Activated T-cell treated with anti-CD3 and anti-CD28 coated beads, Interleukin-2, amount 50 U/mL, for 72 hours (primary cell): Measurements from ENCODE around the gene LBH. TPM values are rescaled to one million over a fixed set of nuclear protein-coding genes. Genes with fewer than 3 reads are reported as not detected.
A peak's percentile ranks its signal among the peaks of the same experiment; 100 is the strongest.

Experiments used
- ATAC-seq, 2 donors: fragments of 150-1000 bp; cut with Tn5 transposase; replicated peaks in 1 of 2; 2 replicates each; pipeline ENCODE4 v1.10.0; 2021; ENCODE audit warnings: moderate library complexity in 2 of 2, mild to moderate bottlenecking in 1 of 2
- DNase-seq, 2 donors: peaks; one replicate each; pipeline ENCODE4 v3.0.0; 2021 to 2022; ENCODE audit warnings: mixed read lengths in 1 of 2
- H3K27ac Mint-ChIP-seq: one replicate; pipeline ENCODE4 v1.8.0; 2022; ENCODE audit warnings: mild to moderate bottlenecking, moderate library complexity, mixed read lengths
- H3K27me3 Mint-ChIP-seq: one replicate; pipeline ENCODE4 v1.8.0; 2022; ENCODE audit warnings: low read depth, mixed read lengths
- H3K36me3 Mint-ChIP-seq, 2 donors: one replicate each; pipeline ENCODE4 v1.8.0; 2022; ENCODE audit warnings: mixed read lengths in 2 of 2, mild to moderate bottlenecking in 1 of 2; ENCODE audit not compliant: insufficient read depth in 2 of 2
- H3K4me1 Mint-ChIP-seq: one replicate; pipeline ENCODE4 v1.8.0; 2022; ENCODE audit warnings: low read depth, mixed read lengths
- H3K4me3 Mint-ChIP-seq, 2 donors: one replicate each; pipeline ENCODE4 v1.8.0; 2022; ENCODE audit warnings: mild to moderate bottlenecking in 2 of 2, mixed read lengths in 2 of 2, moderate library complexity in 2 of 2
- H3K9me3 Mint-ChIP-seq, 2 donors: one replicate each; pipeline ENCODE4 v1.8.0; 2022; ENCODE audit warnings: mixed read lengths in 2 of 2
- total RNA-seq, 2 donors: library from RNA; stranded (reverse); gene quantifications; one replicate each; pipeline ENCODE4 v1.2.3, GENCODE V29; 2022

The LBH gene
- total RNA-seq, 2 donors from 2014 or later = 129 to 133 TPM

DNA sequence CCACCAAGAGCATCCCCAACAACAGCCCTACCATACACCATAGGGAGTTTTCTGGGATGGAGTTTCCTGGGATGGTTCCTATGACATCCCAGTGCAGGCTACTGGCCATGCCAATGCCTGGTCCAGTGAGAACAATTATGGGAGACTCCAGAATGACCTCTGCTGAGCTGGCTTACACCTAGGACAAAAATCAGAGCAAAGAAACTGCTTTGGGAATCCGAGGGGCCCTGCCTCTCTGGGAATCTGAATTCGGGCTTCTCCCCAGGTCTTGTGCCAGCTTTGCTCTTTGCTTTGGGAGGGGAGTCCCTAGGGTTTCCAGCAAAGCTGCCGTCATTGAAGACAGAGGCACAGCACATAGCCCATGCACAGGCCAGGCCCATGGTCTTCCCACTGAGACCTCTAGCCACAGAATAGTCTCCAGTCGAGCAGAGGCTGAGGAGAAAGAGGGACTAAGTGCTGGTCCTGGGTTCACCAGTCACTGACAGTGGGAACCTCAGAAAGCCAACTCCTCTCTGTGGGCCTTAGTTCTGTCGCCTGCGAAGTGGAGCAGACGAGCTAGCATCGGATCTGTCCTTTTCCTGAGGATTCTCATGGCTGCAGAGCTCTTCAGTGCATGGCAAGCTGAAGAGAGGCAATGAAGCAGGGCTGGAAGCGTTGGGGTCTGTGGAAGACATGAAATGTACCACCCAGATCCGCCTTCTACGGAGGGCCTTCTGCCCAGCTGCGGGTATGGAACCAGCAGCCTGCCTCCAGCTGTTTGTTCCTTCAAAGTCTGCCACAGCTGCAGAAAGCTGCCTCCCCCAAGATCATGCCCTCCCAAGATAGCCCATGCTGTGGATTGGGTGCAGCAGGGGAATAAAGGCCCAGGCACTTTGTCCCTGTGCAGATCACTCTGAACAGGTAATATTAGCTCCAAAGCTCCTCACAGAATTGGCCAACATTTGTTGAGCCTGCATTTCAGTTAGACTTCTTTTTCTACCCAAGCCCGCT lies 11.2 kb upstream of the LBH start:
- H3K27ac Mint-ChIP-seq = no peak overlapping the region
- H3K9me3 Mint-ChIP-seq = no peaks in the 10 kb centered on the region
- peaks cover 50% of the 10 kb centered on the region for H3K4me1 Mint-ChIP-seq
- peaks cover 0 to under 1% of the 10 kb centered on the region in 2 donors for H3K36me3 Mint-ChIP-seq
- H3K27me3 Mint-ChIP-seq = no peaks in the 10 kb centered on the region
- no peak for ATAC-seq
- DNase-seq = no peak
- no peak overlapping the region for H3K4me3 Mint-ChIP-seq

DNA sequence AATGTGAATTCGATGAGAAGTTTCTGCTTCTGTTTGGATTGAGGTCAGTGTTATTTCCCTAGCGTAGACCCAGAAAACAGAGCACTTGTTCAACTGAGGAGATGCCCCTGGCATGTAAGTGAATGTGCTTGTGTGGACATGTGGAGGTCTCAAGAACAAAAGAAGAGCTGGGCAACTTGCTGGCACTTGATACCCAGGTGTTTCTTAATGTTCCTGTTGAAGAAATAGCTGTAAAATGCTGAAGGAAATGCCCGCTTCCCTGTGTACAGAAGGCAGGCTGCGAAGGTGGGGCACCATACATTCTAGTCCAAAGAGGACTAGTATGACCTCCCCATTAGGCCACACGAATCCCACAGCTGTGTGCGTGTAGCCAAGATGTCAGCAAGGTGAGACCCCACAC lies 9.8 kb upstream of the LBH start:
- peaks cover 50% of the 10 kb centered on the region for H3K4me1 Mint-ChIP-seq
- no peak overlapping the region for H3K4me3 Mint-ChIP-seq
- no peak for ATAC-seq
- H3K9me3 Mint-ChIP-seq = no peaks in the 10 kb centered on the region
- H3K36me3 Mint-ChIP-seq = peaks cover 0 to 1% of the 10 kb centered on the region in 2 donors
- DNase-seq = no peak
- H3K27me3 Mint-ChIP-seq = no peaks in the 10 kb centered on the region
- no peak overlapping the region for H3K27ac Mint-ChIP-seq

DNA sequence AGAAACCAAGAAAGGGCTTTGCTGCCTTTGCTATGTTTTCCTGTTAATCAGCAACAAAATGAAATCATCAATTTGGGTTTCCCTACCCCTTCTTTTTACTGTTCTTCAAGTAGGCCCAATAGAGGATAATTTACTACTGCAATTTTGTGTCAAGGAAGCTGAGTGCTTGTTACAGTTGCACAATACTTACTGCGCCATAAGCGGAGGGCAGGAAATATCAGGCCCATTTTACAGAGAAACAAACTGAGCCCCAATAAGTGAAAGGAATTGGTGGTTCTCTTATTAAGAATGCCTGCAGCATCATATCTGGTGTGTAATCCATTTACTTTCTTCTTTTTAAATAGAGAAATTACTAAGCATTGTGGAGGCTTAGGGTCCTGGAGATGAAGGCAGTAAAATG lies 9.3 kb upstream of the LBH start:
- H3K36me3 Mint-ChIP-seq = peaks cover 0 to 1% of the 10 kb centered on the region in 2 donors
- no peak overlapping the region for H3K4me3 Mint-ChIP-seq
- DNase-seq (no peak), ATAC-seq (no peak)
- H3K9me3 Mint-ChIP-seq = no peaks in the 10 kb centered on the region
- H3K27ac Mint-ChIP-seq = no peak overlapping the region
- no peaks in the 10 kb centered on the region for H3K27me3 Mint-ChIP-seq
- peaks cover 55% of the 10 kb centered on the region for H3K4me1 Mint-ChIP-seq

DNA sequence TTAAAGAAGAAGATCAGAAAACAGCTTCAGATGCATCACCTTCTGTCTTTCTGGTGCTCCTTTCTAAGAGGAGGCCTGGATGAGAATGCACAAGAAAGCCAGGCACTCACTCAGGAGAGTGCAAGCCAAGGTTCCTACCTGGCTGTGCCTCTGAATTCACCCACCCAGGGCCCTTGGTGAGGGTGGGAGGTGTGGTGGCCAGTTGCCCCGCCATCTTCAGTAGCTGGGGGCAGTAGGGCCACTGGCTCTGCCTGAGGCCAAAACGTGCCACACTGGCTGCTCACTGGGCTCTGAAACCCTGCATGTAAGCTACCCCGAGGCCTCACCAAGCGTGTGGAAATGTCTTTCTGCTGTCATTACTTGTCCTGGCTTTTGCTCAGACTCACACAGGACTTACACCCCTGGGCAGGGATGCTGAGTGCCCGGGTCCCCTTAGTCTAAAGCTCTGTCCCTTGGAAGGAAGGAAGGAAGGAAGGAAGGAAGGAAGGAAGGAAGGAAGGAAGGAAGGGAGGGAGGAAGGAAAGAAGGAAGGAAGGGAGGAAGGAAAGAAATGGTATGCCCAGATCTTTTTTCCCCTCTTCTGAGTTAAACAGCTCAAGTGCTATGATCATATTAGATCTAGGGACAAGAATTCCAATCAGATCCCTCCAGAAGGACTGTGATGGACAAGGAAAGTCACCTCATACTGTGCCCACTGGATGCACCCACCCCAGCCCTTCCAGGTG lies 8.5 kb upstream of the LBH start:
- Mint-ChIP-seq H3K9me3 (no peaks in the 10 kb centered on the region), H3K27ac (no peak overlapping the region), H3K36me3 (peaks cover 0 to 1% of the 10 kb centered on the region in 2 donors), H3K27me3 (no peaks in the 10 kb centered on the region), H3K4me1 (peaks cover 63% of the 10 kb centered on the region), H3K4me3 (peak overlapping the region in 1 of 2 donors; percentile 52)
- ATAC-seq = no peak
- DNase-seq = no peak

DNA sequence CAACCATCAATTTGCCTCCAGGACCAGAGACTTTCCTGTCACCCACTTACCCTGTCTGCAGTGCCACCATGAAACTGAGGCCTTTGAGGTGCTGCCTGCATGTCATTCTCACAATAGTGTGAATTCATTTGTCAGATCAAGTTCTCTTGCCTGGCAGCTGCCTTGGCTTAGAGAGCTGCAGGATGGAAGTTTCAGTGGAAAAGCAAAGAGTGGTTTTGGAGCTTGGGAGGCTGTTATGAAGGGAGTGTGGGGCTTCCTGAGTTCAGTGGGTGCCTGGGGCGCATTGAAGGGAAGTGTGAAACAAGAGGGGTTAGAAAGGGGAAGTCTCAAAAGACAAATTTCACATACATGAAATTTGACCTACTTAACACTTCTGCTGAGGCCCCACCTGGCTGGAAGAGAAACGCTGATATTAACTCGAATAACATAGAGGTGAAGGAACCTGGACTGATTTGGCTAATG lies 7.9 kb upstream of the LBH start:
- peaks cover 0 to 1% of the 10 kb centered on the region in 2 donors for H3K36me3 Mint-ChIP-seq
- peaks cover 5% of the 10 kb centered on the region for H3K27me3 Mint-ChIP-seq
- peaks cover 69% of the 10 kb centered on the region for H3K4me1 Mint-ChIP-seq
- DNase-seq = no peak
- peak overlapping the region; percentile 25 to 37 for H3K4me3 Mint-ChIP-seq
- no peak for ATAC-seq
- peak overlapping the region; percentile 2 for H3K27ac Mint-ChIP-seq
- no peaks in the 10 kb centered on the region for H3K9me3 Mint-ChIP-seq

DNA sequence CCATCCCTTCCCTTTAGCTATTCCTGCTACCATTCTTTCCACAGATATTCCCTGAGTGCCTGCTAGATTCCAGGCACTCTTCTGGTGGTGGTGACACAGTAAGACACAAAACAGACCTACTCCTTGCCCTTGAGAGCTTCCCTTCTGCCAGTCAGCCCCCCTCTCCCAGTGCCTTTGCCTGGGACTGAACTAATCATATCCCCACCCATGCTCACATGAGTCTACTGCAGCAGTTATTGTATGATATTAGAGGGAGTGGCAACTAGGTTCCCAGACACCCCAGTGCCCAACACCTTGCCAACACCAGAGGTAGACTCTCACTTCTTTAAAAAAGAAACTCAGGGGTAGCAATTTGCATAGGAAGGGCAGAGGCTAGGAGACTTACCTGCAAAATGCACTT lies 7.2 kb upstream of the LBH start:
- peaks cover 70% of the 10 kb centered on the region for H3K4me1 Mint-ChIP-seq
- H3K9me3 Mint-ChIP-seq = no peaks in the 10 kb centered on the region
- H3K4me3 Mint-ChIP-seq = peak overlapping the region; percentile 2 to 90
- peaks cover 8% of the 10 kb centered on the region for H3K27me3 Mint-ChIP-seq
- peak overlapping the region; percentile 1 for H3K27ac Mint-ChIP-seq
- no peak for DNase-seq
- no peak for ATAC-seq
- peaks cover 0 to 1% of the 10 kb centered on the region in 2 donors for H3K36me3 Mint-ChIP-seq

DNA sequence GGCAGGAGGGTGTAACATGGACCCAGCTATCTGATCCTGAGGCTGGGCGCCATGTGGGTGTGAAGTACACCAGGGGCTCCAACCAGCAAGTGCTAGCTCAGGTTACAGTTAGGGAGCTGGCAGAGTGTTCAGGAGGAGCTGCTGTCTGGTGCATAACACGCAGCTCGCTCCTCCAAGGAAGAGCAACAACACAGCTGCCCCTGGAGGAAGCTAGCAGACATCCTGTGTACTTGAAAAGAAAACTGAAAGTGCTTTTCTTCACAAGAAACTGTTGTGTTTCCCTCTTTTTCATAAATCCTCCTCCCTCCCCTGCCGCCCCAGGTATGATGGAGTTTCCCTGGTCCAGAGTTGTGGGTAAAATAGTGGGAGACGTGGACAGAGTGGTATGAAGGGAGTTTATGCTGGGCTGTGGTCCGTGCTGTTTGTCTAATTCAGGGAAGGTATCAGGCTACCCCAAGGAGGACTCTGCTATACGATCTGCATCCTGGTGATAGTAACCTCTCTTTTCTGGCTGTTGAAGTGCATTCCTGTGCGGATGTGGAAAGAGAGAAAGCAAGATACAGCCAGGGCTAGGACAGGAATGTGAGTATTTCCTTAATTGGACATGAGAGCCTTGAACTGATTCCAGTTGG lies 6.1 kb upstream of the LBH start:
- H3K36me3 Mint-ChIP-seq = peaks cover 0 to 1% of the 10 kb centered on the region in 2 donors
- no peaks in the 10 kb centered on the region for H3K9me3 Mint-ChIP-seq
- ATAC-seq (peak; percentile 48 to 62), DNase-seq (peak in 1 of 2 donors; percentile 49)
- H3K4me1 Mint-ChIP-seq = peaks cover 72% of the 10 kb centered on the region
- peak overlapping the region; percentile 99 for H3K27ac Mint-ChIP-seq
- H3K4me3 Mint-ChIP-seq = peak overlapping the region; percentile 90 to 95
- peaks cover 16% of the 10 kb centered on the region for H3K27me3 Mint-ChIP-seq

DNA sequence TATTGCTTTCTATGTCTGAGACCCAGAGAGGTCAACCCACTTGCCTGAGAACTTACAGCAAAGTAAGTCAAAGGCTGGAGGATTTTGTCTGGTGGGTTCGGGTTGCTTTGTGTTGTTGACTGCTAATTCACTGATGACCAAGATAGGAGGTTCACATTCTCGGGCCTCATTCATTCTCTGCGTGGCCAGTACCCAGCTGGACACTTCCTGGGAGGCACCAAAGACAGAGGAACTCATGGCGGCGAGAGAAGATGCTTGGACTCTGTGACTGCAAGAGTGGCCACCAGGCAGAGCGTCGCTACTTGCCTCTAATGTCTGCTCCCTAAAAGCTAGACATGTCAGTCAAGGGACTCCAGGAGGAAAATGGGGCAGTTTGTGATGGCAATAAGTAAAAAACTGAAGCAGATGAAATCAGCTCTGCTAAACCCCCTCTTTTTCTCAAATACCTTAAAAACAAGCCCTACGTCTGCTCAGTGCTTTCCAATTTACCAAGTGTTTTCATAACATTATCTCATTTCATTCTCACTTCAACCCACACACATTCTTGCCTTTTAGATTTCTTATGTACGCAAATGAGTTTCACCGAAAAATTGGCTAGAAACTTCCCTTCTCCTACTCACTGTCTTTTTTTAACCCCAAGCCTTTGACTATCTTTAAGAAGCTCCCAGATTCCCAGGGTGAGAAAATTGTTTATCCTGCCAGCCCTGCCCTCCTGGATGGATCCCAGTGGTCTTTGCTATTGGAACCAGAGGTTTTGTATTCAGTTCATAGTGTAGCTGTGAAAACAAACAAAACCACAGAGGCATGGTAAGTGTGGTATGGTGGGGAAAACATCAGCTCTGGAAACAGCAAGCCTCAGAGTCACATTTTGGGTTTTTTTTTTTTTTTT lies 4.9 kb upstream of the LBH start:
- DNase-seq (peak; percentile 50 to 58), ATAC-seq (peak; percentile 46 to 61)
- Mint-ChIP-seq H3K4me3 (peak overlapping the region; percentile 90 to 95), H3K36me3 (peaks cover 0 to 1% of the 10 kb centered on the region in 2 donors), H3K27ac (peak overlapping the region; percentile 99), H3K27me3 (peaks cover 16% of the 10 kb centered on the region), H3K9me3 (no peaks in the 10 kb centered on the region), H3K4me1 (peaks cover 78% of the 10 kb centered on the region)

DNA sequence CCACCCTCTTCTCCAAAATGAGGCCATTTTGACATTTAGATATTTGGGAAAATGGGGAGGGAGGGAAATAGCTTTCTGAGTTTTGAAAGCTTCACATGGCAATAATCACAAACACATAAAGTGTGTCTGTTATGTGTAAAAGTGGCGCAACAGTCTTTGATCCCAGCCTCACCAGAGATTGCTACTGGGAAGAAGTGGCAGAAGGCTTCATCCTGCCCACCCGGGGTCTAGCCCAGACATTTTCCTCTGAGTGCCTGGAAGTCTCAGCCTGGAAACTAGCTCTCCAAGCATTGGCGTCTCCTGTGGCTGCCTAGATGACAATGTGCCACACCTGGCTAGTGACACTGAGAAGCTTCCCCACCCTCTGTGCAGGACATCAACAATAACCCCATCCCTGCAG lies 1.7 kb upstream of the LBH start:
- ATAC-seq = no peak
- no peak for DNase-seq
- H3K4me1 Mint-ChIP-seq = peaks cover 66% of the 10 kb centered on the region
- no peak overlapping the region for H3K27ac Mint-ChIP-seq
- peaks cover 16% of the 10 kb centered on the region for H3K27me3 Mint-ChIP-seq
- peak overlapping the region; percentile 63 to 70 for H3K4me3 Mint-ChIP-seq
- no peaks in the 10 kb centered on the region for H3K9me3 Mint-ChIP-seq
- H3K36me3 Mint-ChIP-seq = peaks cover 4 to 8% of the 10 kb centered on the region in 2 donors

DNA sequence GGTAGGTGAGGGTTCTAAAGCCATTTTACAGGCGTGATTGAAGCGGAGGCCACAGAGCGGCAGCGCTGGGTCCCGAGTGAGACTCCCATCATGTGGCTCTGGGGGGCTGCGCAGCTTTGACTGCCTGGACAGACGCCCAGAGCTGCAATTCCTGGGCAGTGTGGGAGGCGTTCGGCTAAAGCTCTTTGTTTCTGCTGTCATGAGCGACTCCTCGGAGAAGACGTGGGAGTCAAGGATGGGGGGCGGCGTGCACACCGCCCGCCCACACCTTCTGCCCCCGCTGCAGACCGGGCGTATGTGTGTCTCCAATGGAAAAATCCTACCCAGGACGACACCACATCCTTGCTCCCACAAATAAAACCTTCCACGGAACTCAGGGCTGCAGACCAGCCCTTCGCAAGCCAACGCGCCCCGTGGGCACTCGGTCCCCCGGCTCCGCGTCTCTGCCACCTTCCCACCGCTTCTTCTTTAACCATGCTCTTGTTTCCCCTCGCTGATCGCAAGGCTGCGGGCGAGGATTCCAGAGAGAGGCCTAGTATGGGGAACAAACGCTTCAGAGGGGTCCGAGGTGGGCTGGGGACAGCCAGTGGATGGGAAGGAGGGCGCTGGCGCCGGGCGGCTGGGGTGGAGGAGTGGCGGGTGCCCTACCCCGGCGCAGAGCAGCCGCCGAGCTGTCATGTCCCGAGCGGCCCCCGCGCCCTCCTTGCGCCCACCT lies 680 bp upstream of the LBH start:
- Mint-ChIP-seq H3K4me1 (peaks cover 66% of the 10 kb centered on the region), H3K27ac (peak overlapping the region; percentile 39), H3K4me3 (peak overlapping the region; percentile 90 to 93), H3K9me3 (no peaks in the 10 kb centered on the region), H3K36me3 (peaks cover 8 to 10% of the 10 kb centered on the region in 2 donors), H3K27me3 (peaks cover 16% of the 10 kb centered on the region)
- ATAC-seq = peak in 1 of 2 donors; percentile 10
- DNase-seq = no peak

DNA sequence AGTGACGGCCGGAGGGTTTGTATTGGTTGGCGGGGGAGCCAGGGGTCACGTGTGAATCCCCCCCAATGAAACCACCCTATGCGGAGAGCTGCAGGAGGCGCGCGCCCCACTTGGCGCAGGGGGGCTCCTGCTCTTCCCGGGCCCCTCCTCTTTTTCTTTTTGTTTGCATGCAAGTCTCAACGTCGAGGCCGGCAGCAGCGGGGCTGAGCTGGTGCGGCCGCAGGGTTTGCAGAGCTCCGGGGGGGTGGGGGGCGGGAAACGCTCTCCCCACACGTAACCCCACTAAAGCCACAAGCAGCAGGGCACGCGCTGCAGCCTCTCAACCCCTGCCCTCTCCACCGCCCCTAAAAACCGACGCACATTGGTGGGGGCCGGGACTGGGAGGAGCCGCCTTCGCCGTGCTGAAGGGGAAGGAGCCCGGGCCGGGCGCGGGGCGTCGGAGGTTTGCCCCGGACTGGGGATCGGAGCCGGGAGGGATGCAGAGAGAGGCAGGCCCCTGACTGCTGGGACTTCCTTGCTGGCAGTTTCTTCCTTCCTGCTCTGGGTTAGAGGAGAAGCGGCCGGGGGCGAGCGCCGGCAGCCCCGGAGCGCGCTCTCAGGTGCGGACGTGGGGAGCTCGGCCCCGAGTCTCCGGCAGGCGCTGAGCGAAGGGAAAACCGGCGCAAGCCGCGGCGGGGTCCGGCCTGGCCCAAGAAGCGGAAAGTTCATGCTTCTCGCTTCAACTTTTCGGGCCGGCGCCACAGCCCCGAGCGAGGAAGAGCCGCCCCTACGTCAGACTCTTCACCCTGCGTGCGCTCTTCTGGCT lies 864 bp downstream of the LBH start:
- H3K27ac Mint-ChIP-seq = peak overlapping the region; percentile 38
- H3K9me3 Mint-ChIP-seq = no peaks in the 10 kb centered on the region
- peak; percentile 81 for DNase-seq
- peaks cover 66% of the 10 kb centered on the region for H3K4me1 Mint-ChIP-seq
- peaks cover 16% of the 10 kb centered on the region for H3K27me3 Mint-ChIP-seq
- H3K4me3 Mint-ChIP-seq = peak overlapping the region; percentile 90 to 93
- H3K36me3 Mint-ChIP-seq = peaks cover 13 to 21% of the 10 kb centered on the region in 2 donors
- ATAC-seq = peak; percentile 27 to 31
